A549 (cell line): ENCODE data around the gene ZBED4. TPM values are rescaled to one million over a fixed set of nuclear protein-coding genes. Genes with fewer than 3 reads are reported as not detected.

ENCODE experiments used
- ATAC-seq, 2 experiments: fragments of 200-7000 bp in 1 of 2; fragments of >200 bp in 1 of 2; cut with Nextera tagmentation in 1 of 2; cut with Tn5 transposase in 1 of 2; 3 replicates each; pipeline versions ENCODE4 v1.8.0 to v1.9.1; 2018 to 2020; ENCODE audit warnings: mild to moderate bottlenecking in 1 of 2, moderate library complexity in 1 of 2
- CTCF ChIA-PET: fragments of 300-600 bp; sonication (Branson Sonifier 250); formaldehyde crosslinking; extraction: SDS; loops from one replicate; lab custom pipeline; 2021; ENCODE audit warnings: antibody characterized with exemption, inconsistent platforms; lab: Yijun Ruan, JAX
- POLR2A ChIA-PET: fragments of 350-600 bp; formaldehyde crosslinking; extraction: SDS; loops from one replicate; lab custom pipeline; 2021; ENCODE audit warnings: antibody characterized with exemption, inconsistent platforms; lab: Yijun Ruan, JAX
- DNase-seq, 2 experiments: peaks; one replicate each; pipeline versions ENCODE4 v3.0.0 to v3.0.0-alpha.2; 2011 to 2016; ENCODE audit warnings: low read depth in 1 of 2, low spot score in 1 of 2
- FAIRE-seq: peaks from 2 replicates; lab custom pipeline; 2011; peaks lifted over from hg19 to GRCh38; lab: Jason Lieb, UNC
- H3K27ac ChIP-seq, 2 experiments: fragments of >200 bp; sonication (Bioruptor Twin); formaldehyde crosslinking; 3 replicates each; pipeline ENCODE4 v1.5.1; 2016 to 2017
- H3K4me1 ChIP-seq: fragments of >200 bp; sonication (Bioruptor Twin); formaldehyde crosslinking; 3 replicates; pipeline ENCODE4 v1.6.1; 2016
- H3K4me2 ChIP-seq: fragments of >200 bp; sonication (Bioruptor Twin); formaldehyde crosslinking; 3 replicates; pipeline ENCODE4 v1.6.1; 2016
- H3K4me3 ChIP-seq: fragments of >200 bp; sonication (Bioruptor Twin); formaldehyde crosslinking; 3 replicates; pipeline ENCODE4 v1.5.1; 2016
- H3K9me3 ChIP-seq: fragments of >200 bp; sonication (Bioruptor Twin); formaldehyde crosslinking; 3 replicates; pipeline ENCODE4 v1.6.1; 2016
- BCL3 ChIP-seq: fragments of >200 bp; sonication (Bioruptor Twin); formaldehyde crosslinking; IDR thresholded peaks from 3 replicates; pipeline ENCODE4 v1.6.1; 2016
- BHLHE40 ChIP-seq: IDR thresholded peaks from 2 replicates; pipeline ENCODE4 v1.6.1; 2012; ENCODE audit warnings: low read depth, low read length, inconsistent platforms
- CEBPB ChIP-seq, 2 experiments: fragments of >200 bp in 1 of 2; sonication (Bioruptor Twin) in 1 of 2; formaldehyde crosslinking in 1 of 2; IDR thresholded peaks; 2 replicates each; pipeline ENCODE4 v1.6.1; 2012 to 2016
- CTCF ChIP-seq: fragments of >200 bp; sonication (Bioruptor Twin); formaldehyde crosslinking; IDR thresholded peaks from 3 replicates; pipeline ENCODE4 v1.5.1; 2016
- ELK1 ChIP-seq: fragments of 150-350 bp; IDR thresholded peaks from 2 replicates; pipeline ENCODE4 v1.6.1; 2014; ENCODE audit warnings: low read depth, mild to moderate bottlenecking, low read length
- EP300 ChIP-seq, 2 experiments: fragments of >200 bp; sonication (Bioruptor Twin); formaldehyde crosslinking; IDR thresholded peaks; 2 replicates in 1 of 2; 3 replicates in 1 of 2; pipeline ENCODE4 v1.6.1; 2016 to 2017
- ESRRA ChIP-seq: fragments of 150-350 bp; IDR thresholded peaks from 2 replicates; pipeline ENCODE4 v1.6.1; 2014; ENCODE audit warnings: mild to moderate bottlenecking, low read length, borderline replicate concordance
- FOSL2 ChIP-seq, 2 experiments: fragments of 450-650 bp in 1 of 2; fragments of >200 bp in 1 of 2; sonication (Bioruptor Twin) in 1 of 2; formaldehyde crosslinking; IDR thresholded peaks; 2 replicates each; pipeline versions ENCODE4 v1.5.0 to v1.6.1; 2016 to 2020; ENCODE audit warnings: mild to moderate bottlenecking in 1 of 2, moderate library complexity in 1 of 2
- HES2 ChIP-seq: fragments of >200 bp; sonication (Bioruptor Twin); formaldehyde crosslinking; IDR thresholded peaks from 2 replicates; pipeline ENCODE4 v1.6.1; 2016
- HEYL ChIP-seq: fragments of 250-450 bp; sonication (Bioruptor Pico); IDR thresholded peaks from 2 replicates; pipeline ENCODE4 v1.8.0; 2021; ENCODE audit warnings: mild to moderate bottlenecking, moderate library complexity
- JUNB ChIP-seq: fragments of >200 bp; sonication (Bioruptor Twin); formaldehyde crosslinking; IDR thresholded peaks from 2 replicates; pipeline ENCODE4 v1.6.1; 2016
- MYC ChIP-seq: IDR thresholded peaks from 2 replicates; pipeline ENCODE4 v1.6.1; 2012; ENCODE audit warnings: mild to moderate bottlenecking, inconsistent platforms, low read length, improper control_type of control experiment, borderline replicate concordance
- PBX3 ChIP-seq: IDR thresholded peaks from 2 replicates; pipeline ENCODE4 v1.6.1; 2012
- POLR2AphosphoS2 ChIP-seq: conservative IDR thresholded peaks from 2 replicates; pipeline ENCODE4 v1.6.1; 2012; ENCODE audit warnings: low read length, improper control_type of control experiment, inconsistent platforms
- RARB ChIP-seq: fragments of 250-450 bp; sonication (Bioruptor Pico); IDR thresholded peaks from 2 replicates; pipeline ENCODE4 v1.8.0; 2021; ENCODE audit warnings: mild to moderate bottlenecking, moderate library complexity
- REST ChIP-seq: fragments of 200-600 bp; sonication (generic); IDR thresholded peaks from 2 replicates; pipeline ENCODE4 v1.6.1; 2016; ENCODE audit warnings: antibody characterized with exemption, mild to moderate bottlenecking, moderate library complexity
- ZC3H11A ChIP-seq: fragments of 450-650 bp; IDR thresholded peaks from 2 replicates; pipeline ENCODE4 v1.6.1; 2014; ENCODE audit warnings: antibody characterized with exemption, mild to moderate bottlenecking
- ZFP36 ChIP-seq: fragments of 450-650 bp; IDR thresholded peaks from 2 replicates; pipeline ENCODE4 v1.6.1; 2014; ENCODE audit warnings: borderline replicate concordance; ENCODE audit not compliant: partially characterized antibody
- ZNF302 ChIP-seq: fragments of 250-450 bp; sonication (Bioruptor Pico); IDR thresholded peaks from 2 replicates; pipeline ENCODE4 v1.9.0; 2021; ENCODE audit warnings: inconsistent platforms, mild to moderate bottlenecking, moderate library complexity
- ZSCAN20 ChIP-seq: fragments of 250-450 bp; sonication (Bioruptor Pico); IDR thresholded peaks from 2 replicates; pipeline ENCODE4 v1.8.0; 2022; ENCODE audit warnings: mild to moderate bottlenecking, moderate library complexity
- WGBS: methylation state at CpG from one replicate; pipeline ENCODE4 v1.1.6; 2017; ENCODE audit errors: missing lambda C conversion rate; 5-methylcytosine and 5-hydroxymethylcytosine counted together
- polyA plus RNA-seq, 4 experiments: library from polyadenylated mRNA; depleted of rRNA in 3 of 4; stranded (reverse); fragments of >200 nt; fragmentation: RNase III in 1 of 4; extraction: RNeasy Plus Mini Kit Qiagen cat#74134 plus additional on column Dnase treatment in 1 of 4; gene quantifications; 2 replicates in 3 of 4; 3 replicates in 1 of 4; pipeline ENCODE4 v1.2.3, GENCODE V29; 2011 to 2017

Gene ZBED4
- polyA plus RNA-seq, 2 of the 4 experiments (the other 2 are of a cell fraction): 8.6 to 9.5 TPM

- CTCF ChIA-PET: interaction anchor here (1.9 kb wide), 1 partner anchor 103 kb away, joined by 10 read pairs; no protein-coding TSS in a partner anchor
- 84% methylated on average over 16 of the region's 18 CpGs for WGBS
- TF ChIP-seq EP300 (IDR thresholded peaks at IDR 0.05): no peak
- TF ChIP-seq, all 56 proteins: peak for 0
Observed at GRCh38 chr22:49926916-49927315, 73.3 kb downstream of the ZBED4 start.

GRCh38 chr22:49927483-49928184 lies 74.0 kb downstream of the ZBED4 start:
- no peak overlapping the region for H3K4me2 ChIP-seq

More at GRCh38 chr22:49926916-49927315, 73.3 kb downstream of the ZBED4 start:
- FAIRE-seq (no peak), ATAC-seq (no peak), DNase-seq (no peak)
- H3K4me3 ChIP-seq: no peak overlapping the region
- no peaks in the 10 kb centered on the region for H3K9me3 ChIP-seq
- H3K27ac ChIP-seq: no peak overlapping the region
- POLR2A ChIA-PET: no interaction called here
- H3K4me2 ChIP-seq: no peak overlapping the region
- peaks cover 6% of the 10 kb centered on the region; the same call in 1 of the 3 replicates for H3K4me1 ChIP-seq

More at GRCh38 chr22:49927483-49928184, 74.0 kb downstream of the ZBED4 start:
- no peak for DNase-seq
- FAIRE-seq: no peak
- Histone ChIP-seq H3K9me3 (no peaks in the 10 kb centered on the region), H3K4me1 (peaks cover 6% of the 10 kb centered on the region; the same call in 1 of the 3 replicates), H3K27ac (no peak overlapping the region), H3K4me3 (no peak overlapping the region)
- POLR2A ChIA-PET: no interaction called here
- no peak for ATAC-seq
- WGBS: 90% methylated on average over 23 of the region's 26 CpGs
- TF ChIP-seq RARB (CRISPR knock-in tag) (no peak), JUNB (no peak), HES2 (no peak), BHLHE40 (no peak), CEBPB (IDR thresholded peaks at IDR 0.05) (no peak), ESRRA (no peak), BCL3 (no peak), ZFP36 (no peak), ZNF302 (CRISPR knock-in tag) (no peak), POLR2AphosphoS2 (no peak), ZSCAN20 (no peak), CTCF (no peak), ELK1 (no peak), REST (no peak), FOSL2 (IDR thresholded peaks at IDR 0.05) (no peak), FOSL2 (CRISPR knock-in tag; IDR thresholded peaks at IDR 0.05) (no peak), ZC3H11A (no peak), HEYL (CRISPR knock-in tag) (no peak), MYC (no peak), PBX3 (no peak)
- CTCF ChIA-PET: interaction anchor here (1.9 kb wide), 1 partner anchor 103 kb away, joined by 10 read pairs; no protein-coding TSS in a partner anchor
